T-cell (primary cell): Measurements from ENCODE around the gene CYFIP1. TPM values are rescaled to one million over a fixed set of nuclear protein-coding genes. Genes with fewer than 3 reads are reported as not detected.

ENCODE experiments used
- ATAC-seq, 4 experiments: fragments of 200-7000 bp in 3 of 4; fragments of 150-1000 bp in 1 of 4; cut with Tn5 transposase; replicated peaks in 1 of 4; 1 replicate in 3 of 4; 2 replicates in 1 of 4; pipeline ENCODE4 v1.10.0; 2021; ENCODE audit warnings: moderate library complexity in 3 of 4, mild to moderate bottlenecking in 2 of 4, moderate number of reproducible peaks in 1 of 4
- CTCF ChIA-PET, 2 donors: fragments of 300-600 bp; sonication (Branson Sonifier 250); formaldehyde crosslinking; loops; one replicate each; lab custom pipeline; 2022; ENCODE audit warnings: antibody characterized with exemption in 2 of 2; lab: Charles Lee
- POLR2A ChIA-PET, 2 donors: fragments of 300-600 bp; sonication (Branson Sonifier 250); formaldehyde crosslinking; loops; one replicate each; lab custom pipeline; 2022; ENCODE audit warnings: antibody characterized with exemption in 2 of 2; lab: Charles Lee
- DNase-seq, 35 experiments: peaks; one replicate each; pipeline versions ENCODE4 v3.0.0 to v3.0.0-alpha.2; 2013 to 2023
- H3K27ac ChIP-seq: one replicate; pipeline ENCODE4 v1.5.1; 2013; ENCODE audit warnings: low read length
- H3K27me3 ChIP-seq, 2 experiments: replicated peaks in 1 of 2; 1 replicate in 1 of 2; 2 replicates in 1 of 2; pipeline versions ENCODE4 v1.6.1 to v1.7.0; 2013; ENCODE audit warnings: low read length in 1 of 2, mixed read lengths in 1 of 2; ENCODE audit not compliant: control insufficient read depth in 2 of 2, insufficient read depth in 2 of 2; ENCODE audit errors: extremely low read depth in 1 of 2
- H3K36me3 ChIP-seq, 2 donors: 1 replicate in 1 of 2; 2 replicates in 1 of 2; pipeline versions ENCODE4 v1.6.1 to v1.7.0; 2013; ENCODE audit warnings: low read length in 1 of 2; ENCODE audit not compliant: control insufficient read depth in 2 of 2, insufficient read depth in 1 of 2; ENCODE audit errors: extremely low read depth in 1 of 2
- H3K4me1 ChIP-seq, 2 experiments: 1 replicate in 1 of 2; 2 replicates in 1 of 2; pipeline versions ENCODE4 v1.6.1 to v1.7.0; 2013; ENCODE audit warnings: low read length in 2 of 2, mixed read lengths in 1 of 2; ENCODE audit not compliant: insufficient read depth in 2 of 2, control insufficient read depth in 1 of 2; ENCODE audit errors: extremely low read depth in 1 of 2
- H3K4me3 ChIP-seq, 2 donors: 1 replicate in 1 of 2; 2 replicates in 1 of 2; pipeline versions ENCODE4 v1.5.1 to v1.7.0; 2013; ENCODE audit warnings: mild to moderate bottlenecking in 2 of 2, low read length in 1 of 2, moderate library complexity in 1 of 2; ENCODE audit not compliant: control insufficient read depth in 1 of 2; ENCODE audit errors: extremely low read depth in 1 of 2
- H3K9me3 ChIP-seq: 2 replicates; pipeline ENCODE4 v1.7.0; 2013
- H3K27ac Mint-ChIP-seq, 2 donors: one replicate each; pipeline ENCODE4 v1.8.0; 2020 to 2021; ENCODE audit warnings: mild to moderate bottlenecking in 2 of 2, mixed read lengths in 2 of 2
- H3K27me3 Mint-ChIP-seq, 2 donors: one replicate each; pipeline ENCODE4 v1.8.0; 2021 to 2022; ENCODE audit warnings: mixed read lengths in 2 of 2
- H3K36me3 Mint-ChIP-seq: one replicate; pipeline ENCODE4 v1.8.0; 2021; ENCODE audit warnings: mixed read lengths
- H3K4me1 Mint-ChIP-seq, 3 donors: one replicate each; pipeline ENCODE4 v1.8.0; 2020 to 2022; ENCODE audit warnings: mixed read lengths in 3 of 3, mild to moderate bottlenecking in 1 of 3
- H3K4me3 Mint-ChIP-seq, 3 donors: one replicate each; pipeline ENCODE4 v1.8.0; 2020 to 2022; ENCODE audit warnings: mild to moderate bottlenecking in 3 of 3, mixed read lengths in 3 of 3, moderate library complexity in 3 of 3
- H3K9me3 Mint-ChIP-seq, 3 donors: one replicate each; pipeline ENCODE4 v1.8.0; 2020 to 2022; ENCODE audit warnings: mixed read lengths in 3 of 3
- WGBS: methylation state at CpG from one replicate; pipeline ENCODE4 v1.1.5; 2013; ENCODE audit warnings: missing lambda C conversion rate; ENCODE audit not compliant: insufficient coverage; 5-methylcytosine and 5-hydroxymethylcytosine counted together
- total RNA-seq, 35 experiments: library from RNA in 6 of 35; stranded (reverse) in 6 of 35; fragments of 120-200 nt in 1 of 35; gene quantifications; one replicate each; pipeline versions ENCODE4 v1.2.1 to v1.2.4 and lab custom pipeline; 2013 to 2026

Gene CYFIP1
- total RNA-seq, 5 donors from 2014 or later (not counting 1 experiment from before 2014, with no cell fraction given), result 3.8 to 10.2 (median 7.9) TPM

DNA sequence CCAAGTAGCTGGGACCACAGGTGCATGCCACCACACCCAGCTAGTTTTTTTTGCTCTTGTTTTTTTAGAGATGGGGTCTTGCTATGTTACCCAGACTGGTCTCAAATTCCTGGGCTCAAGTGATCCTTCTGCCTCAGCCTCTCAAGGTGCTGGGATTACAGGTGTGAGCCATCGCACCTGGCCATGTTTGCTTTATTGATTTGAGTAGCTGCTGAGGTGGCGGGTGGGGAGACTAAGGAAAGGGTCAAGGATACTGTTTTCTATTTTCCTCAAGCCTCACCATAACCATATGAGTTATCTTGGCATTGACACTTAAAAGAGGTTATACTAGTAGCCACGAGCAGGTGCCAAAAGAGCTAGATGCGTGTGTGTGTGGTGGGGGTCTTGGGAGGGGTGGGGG lies 39.0 kb downstream of the CYFIP1 start:
- Histone ChIP-seq H3K36me3 (no peaks in the 10 kb centered on the region), H3K4me1 (no peaks in the 10 kb centered on the region), H3K9me3 (no peaks in the 10 kb centered on the region), H3K27ac (no peak overlapping the region), H3K4me3 (no peak overlapping the region), H3K27me3 (no peaks in the 10 kb centered on the region)
- peaks cover 6% of the 10 kb centered on the region for H3K36me3 Mint-ChIP-seq
- ChIA-PET POLR2A (no interaction called here), CTCF (no interaction called here)
- H3K27me3 Mint-ChIP-seq, result no peaks in the 10 kb centered on the region
- DNase-seq (no peak), ATAC-seq (no peak)
- no peaks in the 10 kb centered on the region for H3K4me1 Mint-ChIP-seq
- no peak overlapping the region for H3K27ac Mint-ChIP-seq
- H3K9me3 Mint-ChIP-seq, result no peaks in the 10 kb centered on the region
- H3K4me3 Mint-ChIP-seq, result no peak overlapping the region
- WGBS, result 83% methylated on average over 2 of the region's 4 CpGs

DNA sequence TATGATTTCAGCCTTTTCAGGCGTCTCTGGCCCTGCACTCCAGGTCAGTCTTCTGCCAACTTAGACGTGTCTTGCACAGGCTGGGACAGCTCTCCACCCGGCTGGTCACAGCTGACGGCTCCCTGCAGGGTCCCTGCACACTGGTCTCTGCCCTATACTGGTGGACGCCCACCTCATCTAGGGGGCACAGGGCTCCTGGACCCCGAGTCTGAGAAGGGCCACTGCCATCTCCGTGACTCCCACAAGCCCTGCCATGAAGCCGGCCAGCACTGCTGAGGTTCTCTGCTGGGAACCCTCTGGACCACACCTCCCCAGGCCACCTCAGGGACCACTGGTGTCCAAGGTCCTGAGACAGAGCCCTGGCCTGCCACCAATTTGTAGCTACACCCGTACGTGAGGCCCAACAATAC lies 40.5 kb downstream of the CYFIP1 start:
- H3K27me3 ChIP-seq, result no peaks in the 10 kb centered on the region
- H3K9me3 ChIP-seq, result no peaks in the 10 kb centered on the region
- Mint-ChIP-seq H3K4me1 (no peaks in the 10 kb centered on the region), H3K27me3 (no peaks in the 10 kb centered on the region), H3K9me3 (no peaks in the 10 kb centered on the region), H3K36me3 (peaks cover 11% of the 10 kb centered on the region), H3K4me3 (no peak overlapping the region), H3K27ac (no peak overlapping the region)
- no peaks in the 10 kb centered on the region for H3K36me3 ChIP-seq
- H3K4me3 ChIP-seq, result no peak overlapping the region
- 87% methylated on average over 9 of the region's 10 CpGs for WGBS
- ATAC-seq, result no peak
- no peaks in the 10 kb centered on the region for H3K4me1 ChIP-seq
- no peak overlapping the region for H3K27ac ChIP-seq
- CTCF ChIA-PET, result no interaction called here
- POLR2A ChIA-PET, result no interaction called here
- DNase-seq, result no peak

DNA sequence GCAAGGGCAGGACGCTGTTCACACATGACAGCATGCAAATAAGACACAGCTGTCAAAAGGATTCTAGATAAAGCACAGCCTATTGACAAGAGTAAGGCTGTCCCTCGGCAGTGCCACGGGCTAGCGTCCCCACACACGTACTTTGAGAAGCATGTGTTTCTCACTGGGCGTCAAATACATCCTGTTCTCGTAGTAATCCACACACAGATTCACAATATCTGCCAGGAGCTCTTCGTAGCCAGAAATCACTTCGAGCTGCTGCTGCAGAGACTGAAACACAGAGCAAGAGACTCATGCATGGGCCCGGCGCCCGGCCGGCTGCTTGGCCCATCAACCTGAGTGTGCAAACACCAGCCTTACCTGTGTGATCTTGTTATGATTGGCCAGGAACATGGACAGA lies 41.1 kb downstream of the CYFIP1 start:
- Mint-ChIP-seq H3K9me3 (no peaks in the 10 kb centered on the region), H3K4me3 (no peak overlapping the region), H3K27ac (no peak overlapping the region), H3K36me3 (peaks cover 11% of the 10 kb centered on the region), H3K4me1 (no peaks in the 10 kb centered on the region), H3K27me3 (no peaks in the 10 kb centered on the region)
- ChIA-PET POLR2A (interaction anchor here in 1 of 2 donors (0.7 kb wide), 1 partner anchor 58 kb away, joined by 3 read pairs; no protein-coding TSS in a partner anchor), CTCF (no interaction called here)
- Histone ChIP-seq H3K4me1 (no peaks in the 10 kb centered on the region), H3K9me3 (no peaks in the 10 kb centered on the region), H3K4me3 (no peak overlapping the region), H3K27me3 (no peaks in the 10 kb centered on the region), H3K27ac (no peak overlapping the region), H3K36me3 (no peaks in the 10 kb centered on the region)
- DNase-seq (no peak), ATAC-seq (no peak)
- whole genome bisulfite sequencing, result 95% methylated on average over 13 of the region's 13 CpGs

DNA sequence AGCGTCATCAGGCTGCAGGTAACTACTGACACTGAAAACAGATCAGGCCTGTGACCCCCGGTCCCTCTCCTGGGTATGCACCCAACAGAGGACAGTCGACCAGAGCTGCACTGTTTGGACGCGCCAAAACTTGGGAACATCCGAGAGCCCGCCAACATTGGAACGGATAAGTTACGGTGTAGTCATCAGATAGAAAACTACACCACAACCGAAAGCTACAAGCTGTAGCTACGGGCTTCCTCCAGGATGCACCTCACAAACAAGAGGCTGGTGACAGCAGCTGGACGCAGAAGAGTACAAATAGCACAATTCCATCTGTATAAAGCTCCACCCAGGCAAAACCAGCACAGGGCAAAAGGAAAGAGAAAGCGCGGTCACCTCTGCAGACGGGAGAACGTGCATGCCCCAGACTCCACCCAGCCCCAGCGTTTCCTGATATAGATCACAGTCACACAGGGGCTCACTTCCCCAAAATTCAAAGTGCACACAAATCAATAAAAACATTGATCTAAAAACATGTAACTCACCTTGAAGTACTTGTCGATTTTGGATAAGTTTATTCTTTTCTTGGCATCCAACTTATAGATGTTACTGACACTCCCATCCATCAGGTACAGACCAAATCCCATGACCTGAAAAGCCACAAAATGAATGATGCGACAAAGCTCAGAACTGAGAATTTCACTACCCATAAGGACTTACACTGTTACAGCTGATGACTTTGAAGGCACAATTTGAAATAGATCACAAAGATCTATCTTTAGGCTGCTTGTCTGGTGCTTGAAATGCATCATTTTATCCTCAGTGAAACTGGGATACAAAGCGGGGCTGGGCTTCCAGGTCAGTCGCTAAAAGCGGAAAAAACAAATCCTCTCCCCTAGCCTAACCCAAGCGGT lies 43.3 kb downstream of the CYFIP1 start:
- DNase-seq, result no peak
- no peaks in the 10 kb centered on the region for H3K36me3 ChIP-seq
- Mint-ChIP-seq H3K4me1 (no peaks in the 10 kb centered on the region), H3K27me3 (no peaks in the 10 kb centered on the region), H3K27ac (no peak overlapping the region), H3K9me3 (no peaks in the 10 kb centered on the region), H3K4me3 (no peak overlapping the region), H3K36me3 (peaks cover 10% of the 10 kb centered on the region)
- no peaks in the 10 kb centered on the region for H3K4me1 ChIP-seq
- POLR2A ChIA-PET, result no interaction called here
- H3K27me3 ChIP-seq, result no peaks in the 10 kb centered on the region
- 84% methylated on average over 18 of the region's 23 CpGs for WGBS
- CTCF ChIA-PET, result no interaction called here
- H3K9me3 ChIP-seq, result no peaks in the 10 kb centered on the region
- no peak overlapping the region for H3K27ac ChIP-seq
- no peak for ATAC-seq
- H3K4me3 ChIP-seq, result no peak overlapping the region

DNA sequence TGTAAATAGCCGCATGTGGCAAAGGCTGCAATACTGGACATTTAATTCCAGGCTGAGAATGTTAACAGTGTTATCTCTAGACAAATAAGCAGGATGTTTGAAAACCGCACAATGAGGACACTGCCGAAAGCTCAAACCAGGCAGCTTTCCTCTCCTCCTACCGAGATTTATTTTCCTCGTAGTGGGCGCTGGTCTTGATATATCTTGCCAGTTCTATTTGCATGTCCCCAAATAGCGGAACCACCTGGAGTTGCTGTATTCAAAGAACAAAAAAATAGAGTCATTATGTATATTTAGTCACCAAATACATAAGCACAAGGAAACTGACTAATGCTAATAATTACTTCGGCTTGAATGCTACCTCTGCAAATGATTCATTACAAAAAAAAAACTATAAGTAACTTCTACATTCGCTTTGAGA lies 46.5 kb downstream of the CYFIP1 start:
- DNase-seq (no peak), ATAC-seq (no peak)
- Mint-ChIP-seq H3K36me3 (peaks cover 8% of the 10 kb centered on the region), H3K27me3 (no peaks in the 10 kb centered on the region), H3K4me3 (no peak overlapping the region), H3K4me1 (no peaks in the 10 kb centered on the region), H3K27ac (no peak overlapping the region), H3K9me3 (no peaks in the 10 kb centered on the region)
- H3K36me3 ChIP-seq, result no peaks in the 10 kb centered on the region
- POLR2A ChIA-PET, result no interaction called here
- WGBS, result 90% methylated on average over 2 of the region's 9 CpGs
- no peak overlapping the region for H3K4me3 ChIP-seq
- no peaks in the 10 kb centered on the region for H3K4me1 ChIP-seq
- H3K27me3 ChIP-seq, result no peaks in the 10 kb centered on the region
- no peak overlapping the region for H3K27ac ChIP-seq
- CTCF ChIA-PET, result no interaction called here
- H3K9me3 ChIP-seq, result no peaks in the 10 kb centered on the region

DNA sequence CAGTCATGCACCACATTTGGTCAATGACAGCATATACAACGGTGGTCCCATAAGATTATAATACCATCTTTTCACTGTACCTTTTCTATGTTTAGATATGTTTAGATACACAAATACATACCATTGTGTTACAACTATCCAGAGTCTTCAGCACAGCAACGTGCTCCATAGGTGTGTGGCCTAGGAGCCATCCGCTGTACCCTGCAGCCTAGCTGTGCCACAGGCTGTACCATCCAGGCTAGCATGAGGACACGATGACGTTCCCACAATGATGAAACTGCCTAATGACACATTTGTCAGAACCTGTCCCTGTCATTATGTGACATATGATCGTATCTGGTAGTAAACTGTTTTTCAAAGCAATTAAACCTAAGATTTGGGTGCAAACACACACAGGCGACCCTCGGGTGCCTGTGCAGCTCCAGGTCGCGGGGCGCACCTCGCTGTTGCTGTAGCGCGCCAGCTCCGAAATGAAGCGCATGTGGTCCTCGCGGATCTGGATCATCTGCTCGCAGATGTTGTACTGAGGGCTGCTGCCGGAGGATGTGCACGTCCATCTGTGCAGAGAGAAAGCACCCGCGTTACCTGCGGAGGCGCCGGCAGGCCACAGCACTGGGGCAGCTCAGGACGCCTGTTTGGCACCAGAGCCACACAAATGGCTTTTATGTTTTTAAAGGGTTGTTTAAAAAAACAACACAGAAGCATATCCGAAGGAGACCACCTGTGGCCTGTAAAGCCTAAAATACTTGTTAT lies 48.2 kb downstream of the CYFIP1 start:
- ATAC-seq, result no peak
- Histone ChIP-seq H3K9me3 (no peaks in the 10 kb centered on the region), H3K27me3 (no peaks in the 10 kb centered on the region), H3K4me1 (no peaks in the 10 kb centered on the region), H3K4me3 (no peak overlapping the region), H3K36me3 (no peaks in the 10 kb centered on the region), H3K27ac (no peak overlapping the region)
- no peaks in the 10 kb centered on the region for H3K9me3 Mint-ChIP-seq
- no peak overlapping the region for H3K27ac Mint-ChIP-seq
- no peaks in the 10 kb centered on the region for H3K27me3 Mint-ChIP-seq
- POLR2A ChIA-PET, result no interaction called here
- no peaks in the 10 kb centered on the region for H3K4me1 Mint-ChIP-seq
- WGBS, result 90% methylated on average over 26 of the region's 28 CpGs
- no peak for DNase-seq
- CTCF ChIA-PET, result no interaction called here
- peaks cover 8% of the 10 kb centered on the region for H3K36me3 Mint-ChIP-seq
- H3K4me3 Mint-ChIP-seq, result no peak overlapping the region
